HG02852 (cell line): ENCODE data around the gene GGT1.
"Not testable (repeated sequence)": the region's sequence is repeated elsewhere in the genome, so short reads cannot be mapped to it uniquely, and the experiment has no call there.

Experiments used
- ATAC-seq: cut with Tn5 transposase; IDR thresholded peaks from one replicate; pipeline ENCODE4 v1.9.1; 2021; ENCODE audit warnings: mild to moderate bottlenecking, moderate library complexity; ENCODE audit not compliant: unreplicated experiment

Gene GGT1

DNA sequence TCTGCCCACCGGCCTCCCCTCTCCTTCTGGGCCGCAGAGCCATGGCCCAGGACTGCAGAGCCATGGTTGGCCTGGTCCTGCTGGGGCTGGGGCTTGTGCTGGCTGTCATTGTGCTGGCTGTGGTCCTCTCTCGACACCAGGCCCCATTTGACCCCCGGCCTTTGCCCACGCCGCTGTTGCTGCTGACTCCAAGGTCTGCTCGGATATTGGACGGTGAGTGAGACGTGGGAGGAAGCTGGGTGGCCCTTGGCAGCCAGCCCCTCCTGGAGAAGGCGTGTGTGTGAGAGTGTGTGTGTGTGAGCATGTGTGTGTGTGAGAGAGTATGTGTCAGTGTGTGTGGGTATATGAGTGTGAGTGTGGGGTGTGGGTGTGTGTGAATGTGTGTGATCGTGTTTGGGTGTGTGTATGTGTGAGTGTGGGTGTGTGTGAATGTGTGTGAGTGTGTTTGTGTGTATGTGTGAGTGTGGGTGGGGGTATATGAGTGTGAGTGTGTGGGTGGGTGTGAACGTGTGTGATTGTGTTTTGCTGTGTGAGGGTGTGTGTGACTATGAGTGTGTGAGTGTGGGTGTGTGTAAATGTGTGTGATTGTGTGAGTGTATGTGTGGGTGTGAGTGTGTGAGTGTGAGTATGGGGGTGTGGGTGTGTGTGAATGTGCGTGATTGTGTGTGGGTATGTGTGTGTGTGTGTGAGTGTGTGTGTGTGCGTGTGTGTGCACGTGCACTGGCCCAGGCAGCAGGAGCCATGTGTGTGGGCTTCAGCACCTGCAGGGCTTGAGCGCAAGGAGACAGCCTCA lies 30.4 kb downstream of the GGT1 start:
- ATAC-seq, result not testable (repeated sequence)

DNA sequence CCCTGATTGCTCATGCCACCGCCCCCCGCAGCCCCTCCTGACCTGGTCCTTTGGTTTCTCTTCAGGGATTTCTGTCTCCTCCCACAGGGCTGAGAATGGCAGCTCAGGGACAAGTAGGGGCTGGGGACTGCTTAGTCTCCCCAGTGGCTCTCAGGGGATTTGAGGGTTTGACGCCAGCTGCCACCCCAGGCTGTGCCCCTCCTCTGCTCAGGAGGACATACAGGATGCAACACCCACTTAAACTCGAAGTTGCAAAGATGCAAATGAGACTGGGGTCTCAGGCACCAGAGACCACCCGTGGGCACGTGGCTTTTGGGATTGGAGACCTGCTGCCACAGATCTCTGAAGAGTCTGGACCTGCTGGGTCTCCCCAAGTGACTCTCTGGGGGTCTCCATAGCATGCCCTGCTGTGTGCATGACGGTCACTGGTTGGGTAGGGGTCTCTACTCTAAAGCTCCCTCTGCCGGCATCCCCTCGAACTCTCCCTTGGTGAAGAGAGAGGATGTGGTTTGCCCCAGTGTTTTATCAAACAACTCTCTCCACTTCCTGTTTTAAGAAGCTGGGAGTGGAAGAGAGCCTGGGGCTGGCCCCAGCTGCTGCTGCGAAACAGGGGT lies 31.9 kb downstream of the GGT1 start:
- ATAC-seq, result not testable (repeated sequence)

DNA sequence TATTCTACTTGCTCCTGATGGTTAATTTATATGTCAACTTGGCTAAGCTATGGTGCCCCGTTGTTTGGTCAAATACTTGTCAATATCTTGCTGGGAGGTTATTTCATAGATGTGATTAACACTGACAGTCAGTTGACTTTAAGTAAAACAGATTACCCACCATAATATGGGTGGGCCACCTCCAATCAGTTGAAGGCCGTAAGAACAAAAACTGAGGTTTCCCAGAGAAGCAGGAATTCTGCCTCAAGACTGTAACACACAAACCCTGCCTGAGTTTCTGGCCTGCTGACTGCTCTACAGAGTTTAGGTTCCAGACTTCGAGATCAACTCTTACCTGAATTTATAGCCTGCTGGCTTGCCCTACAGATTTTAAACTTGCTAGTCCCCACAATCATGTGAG lies 33.5 kb downstream of the GGT1 start:
- ATAC-seq, result not testable (repeated sequence)

DNA sequence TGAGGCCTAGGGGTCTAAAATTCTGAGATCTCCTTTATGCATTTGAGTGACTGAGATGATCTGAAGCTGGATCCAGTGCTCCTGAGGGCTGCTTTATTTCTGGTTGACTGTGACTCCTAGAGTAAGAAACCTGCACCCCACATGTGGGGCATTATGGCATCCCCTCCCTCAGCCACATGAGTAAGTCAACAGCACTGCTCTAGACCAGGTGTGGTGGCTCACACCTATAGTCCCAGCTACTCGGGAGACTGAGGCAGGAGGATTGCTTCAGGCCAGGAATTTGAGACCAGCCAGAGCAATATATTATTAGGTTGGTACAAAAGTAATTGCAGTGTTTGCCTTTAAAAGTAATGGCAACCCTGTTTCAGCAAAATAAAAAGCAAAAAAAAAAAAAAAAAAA lies 39.3 kb downstream of the GGT1 start:
- ATAC-seq, result not testable (repeated sequence)

DNA sequence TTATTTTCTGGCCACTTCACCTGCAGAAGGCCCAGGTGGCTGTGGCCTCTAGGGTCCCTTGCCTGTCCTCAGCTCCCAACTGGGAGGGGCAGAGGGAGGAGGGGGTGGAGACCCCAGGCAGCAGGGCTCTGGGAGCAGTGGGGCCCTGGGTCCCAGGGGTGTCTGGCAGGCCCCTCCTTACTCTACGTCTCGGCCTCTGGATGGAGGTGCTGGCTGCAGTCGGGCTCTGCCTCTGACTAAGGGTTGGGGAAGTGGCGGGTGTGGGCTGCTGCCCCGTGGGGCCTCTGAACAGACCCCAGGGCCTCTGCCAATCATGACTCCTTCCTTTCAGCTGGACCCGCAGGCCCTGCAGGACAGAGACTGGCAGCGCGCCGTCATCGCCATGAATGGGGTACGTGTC lies 41.4 kb downstream of the GGT1 start:
- not testable (repeated sequence) for ATAC-seq

- not testable (repeated sequence) for ATAC-seq
These were observed 42.7 kb downstream of the GGT1 start for GRCh38 chr22:24645408-24646399.

- ATAC-seq, result not testable (repeated sequence)
These were observed 43.8 kb downstream of the GGT1 start for GRCh38 chr22:24646756-24647155.

- not testable (repeated sequence) for ATAC-seq
These were observed 46.4 kb downstream of the GGT1 start for GRCh38 chr22:24649371-24649770.

DNA sequence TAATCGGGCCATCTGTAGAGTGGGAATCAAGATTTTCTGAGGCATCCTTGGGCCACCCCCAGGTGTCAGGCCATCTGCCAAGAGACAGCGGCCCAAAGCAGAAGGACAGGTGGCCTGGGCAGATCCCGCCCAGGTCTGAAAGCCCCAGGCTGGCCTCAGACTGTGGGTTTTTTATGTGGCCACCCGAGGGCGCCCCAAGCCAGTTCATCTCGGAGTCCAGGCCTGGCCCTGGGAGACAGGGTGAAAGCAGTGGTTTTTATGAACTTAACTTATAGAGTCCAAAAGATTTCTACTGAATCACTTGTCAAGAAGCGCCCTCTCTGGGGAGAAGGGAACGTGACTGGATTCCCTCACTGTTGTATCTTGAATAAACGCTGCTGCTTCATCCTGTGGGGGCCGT lies 47.9 kb downstream of the GGT1 start:
- not testable (repeated sequence) for ATAC-seq

DNA sequence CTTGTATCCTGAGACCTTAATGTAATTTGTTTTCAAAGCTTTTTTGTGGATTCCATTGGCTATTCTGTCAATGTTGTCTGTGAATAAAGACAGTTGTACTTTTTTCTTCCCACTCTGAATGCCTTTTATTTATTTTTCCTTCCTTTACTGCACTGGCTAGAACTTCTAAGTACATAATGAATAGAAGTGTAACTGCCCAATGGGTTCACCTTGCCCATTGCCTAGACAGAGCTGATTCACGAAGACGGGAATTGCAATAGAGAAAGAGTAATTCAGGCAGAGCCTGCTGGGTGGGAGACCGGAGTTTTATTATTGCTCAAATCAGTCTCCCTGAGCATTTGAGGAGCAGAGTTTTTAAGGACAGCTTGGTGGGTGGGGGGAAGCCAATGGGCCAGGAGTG lies 62.4 kb downstream of the GGT1 start:
- ATAC-seq, result not testable (repeated sequence)

GRCh38 chr22:24667904-24668303 lies 64.9 kb downstream of the GGT1 start:
- not testable (repeated sequence) for ATAC-seq

GRCh38 chr22:24672532-24672931 lies 69.5 kb downstream of the GGT1 start:
- ATAC-seq, result not testable (repeated sequence)
